ENCODE measurements around the gene HLCS. TPM values are rescaled to one million over a fixed set of nuclear protein-coding genes. Genes with fewer than 3 reads are reported as not detected.

HLCS gene
- total RNA-seq, result 51.9 and 59.7 TPM in 2 replicates

DNA sequence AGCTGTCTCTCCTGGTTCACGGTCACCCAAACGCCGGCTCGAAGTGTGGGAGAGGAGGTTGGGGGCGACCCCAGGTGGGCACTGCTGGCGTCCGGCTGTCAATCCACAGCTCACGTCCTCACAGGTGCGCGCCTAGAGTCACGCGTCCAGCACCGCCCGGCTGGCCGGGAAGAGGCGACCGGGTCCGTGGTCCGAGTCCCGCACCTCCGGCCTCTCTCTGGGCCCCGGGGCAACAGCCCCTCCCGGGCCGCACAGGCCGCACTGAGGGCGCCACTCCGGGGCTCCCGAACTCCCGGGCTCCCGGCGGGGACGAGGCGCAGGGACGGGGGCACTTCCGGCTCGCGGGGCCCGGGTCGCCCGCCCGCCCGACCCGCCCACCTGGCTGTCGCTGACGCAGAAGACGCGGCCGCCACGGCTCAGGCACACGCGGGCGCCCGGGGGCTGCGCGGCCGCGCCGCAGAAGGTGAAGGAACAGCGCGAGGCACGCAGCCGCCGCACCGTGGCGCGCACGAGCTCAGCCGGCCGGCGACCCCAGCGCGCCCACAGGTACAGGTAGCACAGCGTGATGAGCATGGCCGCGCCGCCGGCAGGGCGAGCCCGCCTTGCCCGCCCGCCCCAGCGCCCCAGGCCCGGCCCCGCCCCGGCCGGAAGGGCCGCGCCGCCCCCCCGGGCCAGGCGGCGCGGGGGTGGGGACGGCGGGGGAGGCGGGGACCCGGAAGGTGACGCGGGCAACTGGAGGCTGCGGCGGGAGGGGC, at the start of gene HLCS:
HLCS (minus strand) TSS at position 604 of the 755 bp plus-strand sequence; CDS start at position 573, 31 bp downstream.
- Histone ChIP-seq H3K4me2 (ENCODE audit: insufficient read depth, low read length) (peak within 1 kb of the TSS; percentile 86), H3K27me3 (ENCODE audit: insufficient read depth, low read length) (no peaks in the 10 kb centered on the region), H3K4me3 (ENCODE audit: insufficient read depth, low read length) (peak within 1 kb of the TSS; percentile 84), H2AFZ (ENCODE audit: low read length) (peak within 1 kb of the TSS; percentile 85), H3K79me2 (ENCODE audit: insufficient read depth, low read length) (peaks cover 14% of the 10 kb centered on the region), H4K20me1 (ENCODE audit: insufficient read depth, low read length) (no peaks in the 10 kb centered on the region), H3K36me3 (ENCODE audit: insufficient read depth, low read length) (peaks cover 1% of the 10 kb centered on the region), H3K27ac (ENCODE audit: low read depth, low read length) (peak within 1 kb of the TSS; percentile 51), H3K4me1 (ENCODE audit: insufficient read depth, low read length) (no peaks in the 10 kb centered on the region), H3K9me3 (ENCODE audit: low read depth, low read length) (no peaks in the 10 kb centered on the region)
- DNase-seq (ENCODE audit: insufficient read length, low spot score, missing footprints), result peak; percentile 95
- TF ChIP-seq, protein P1, sequence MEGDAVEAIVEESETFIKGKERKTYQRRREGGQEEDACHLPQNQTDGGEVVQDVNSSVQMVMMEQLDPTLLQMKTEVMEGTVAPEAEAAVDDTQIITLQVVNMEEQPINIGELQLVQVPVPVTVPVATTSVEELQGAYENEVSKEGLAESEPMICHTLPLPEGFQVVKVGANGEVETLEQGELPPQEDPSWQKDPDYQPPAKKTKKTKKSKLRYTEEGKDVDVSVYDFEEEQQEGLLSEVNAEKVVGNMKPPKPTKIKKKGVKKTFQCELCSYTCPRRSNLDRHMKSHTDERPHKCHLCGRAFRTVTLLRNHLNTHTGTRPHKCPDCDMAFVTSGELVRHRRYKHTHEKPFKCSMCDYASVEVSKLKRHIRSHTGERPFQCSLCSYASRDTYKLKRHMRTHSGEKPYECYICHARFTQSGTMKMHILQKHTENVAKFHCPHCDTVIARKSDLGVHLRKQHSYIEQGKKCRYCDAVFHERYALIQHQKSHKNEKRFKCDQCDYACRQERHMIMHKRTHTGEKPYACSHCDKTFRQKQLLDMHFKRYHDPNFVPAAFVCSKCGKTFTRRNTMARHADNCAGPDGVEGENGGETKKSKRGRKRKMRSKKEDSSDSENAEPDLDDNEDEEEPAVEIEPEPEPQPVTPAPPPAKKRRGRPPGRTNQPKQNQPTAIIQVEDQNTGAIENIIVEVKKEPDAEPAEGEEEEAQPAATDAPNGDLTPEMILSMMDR (IDR thresholded peaks at IDR 0.05; ENCODE audit: extremely low read depth, low read depth, low read length), result no peak

DNA sequence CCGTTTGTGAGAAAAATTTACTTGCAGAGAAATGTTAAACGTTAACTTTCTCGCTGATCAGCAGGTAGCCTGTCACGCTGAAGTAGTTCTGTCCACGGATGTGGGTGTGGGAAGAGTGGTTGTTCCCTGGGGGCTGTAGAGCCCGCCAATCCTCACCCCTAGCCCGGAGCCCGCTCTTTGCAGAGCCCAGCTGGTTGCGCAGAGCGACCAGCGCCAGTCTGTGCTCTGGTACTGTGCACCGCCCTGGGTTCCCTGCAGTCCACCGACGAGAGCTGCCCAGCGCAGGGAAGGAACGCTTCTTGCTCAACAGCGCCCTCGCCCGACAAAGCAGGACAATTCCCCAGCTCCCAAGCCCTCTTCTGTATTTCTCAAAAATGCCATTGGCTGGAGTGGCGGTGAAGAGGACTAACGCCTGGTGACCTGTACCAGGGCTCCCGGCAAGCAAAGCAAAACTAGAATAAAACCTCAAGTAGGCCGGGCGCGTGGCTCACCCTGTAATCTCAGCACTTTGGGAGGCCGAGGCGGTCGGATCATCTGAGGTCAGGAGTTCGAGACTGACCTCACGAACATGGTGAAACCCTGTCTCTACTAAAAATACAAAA, 43.4 kb upstream of the HLCS start:
- Histone ChIP-seq H4K20me1 (ENCODE audit: insufficient read depth, low read length) (no peaks in the 10 kb centered on the region), H3K27me3 (ENCODE audit: insufficient read depth, low read length) (peaks cover 12% of the 10 kb centered on the region), H2AFZ (ENCODE audit: low read length) (peak overlapping the region; percentile 96), H3K4me3 (ENCODE audit: insufficient read depth, low read length) (peak overlapping the region; percentile 72), H3K4me1 (ENCODE audit: insufficient read depth, low read length) (peaks cover 9% of the 10 kb centered on the region), H3K9me3 (ENCODE audit: low read depth, low read length) (no peaks in the 10 kb centered on the region), H3K36me3 (ENCODE audit: insufficient read depth, low read length) (no peaks in the 10 kb centered on the region), H3K79me2 (ENCODE audit: insufficient read depth, low read length) (no peaks in the 10 kb centered on the region), H3K4me2 (ENCODE audit: insufficient read depth, low read length) (peak overlapping the region; percentile 88), H3K27ac (ENCODE audit: low read depth, low read length) (no peak overlapping the region)
- DNase-seq (ENCODE audit: insufficient read length, low spot score, missing footprints), result peak; percentile 98
- TF ChIP-seq, protein P1 (IDR thresholded peaks at IDR 0.05; ENCODE audit: extremely low read depth, low read depth, low read length), result peak; percentile 86

- no peak overlapping the region for H2AFZ ChIP-seq (ENCODE audit: low read length)
- no peaks in the 10 kb centered on the region for H4K20me1 ChIP-seq (ENCODE audit: insufficient read depth, low read length)
- no peaks in the 10 kb centered on the region for H3K79me2 ChIP-seq (ENCODE audit: insufficient read depth, low read length)
- TF ChIP-seq, protein P1 (IDR thresholded peaks at IDR 0.05; ENCODE audit: extremely low read depth, low read depth, low read length), result no peak
- H3K4me1 ChIP-seq (ENCODE audit: insufficient read depth, low read length), result peaks cover 9% of the 10 kb centered on the region
- no peak overlapping the region for H3K4me2 ChIP-seq (ENCODE audit: insufficient read depth, low read length)
- H3K27me3 ChIP-seq (ENCODE audit: insufficient read depth, low read length), result peaks cover 12% of the 10 kb centered on the region
- H3K36me3 ChIP-seq (ENCODE audit: insufficient read depth, low read length), result no peaks in the 10 kb centered on the region
- no peak overlapping the region for H3K27ac ChIP-seq (ENCODE audit: low read depth, low read length)
- no peak for DNase-seq (ENCODE audit: insufficient read length, low spot score, missing footprints)
- H3K4me3 ChIP-seq (ENCODE audit: insufficient read depth, low read length), result no peak overlapping the region
- H3K9me3 ChIP-seq (ENCODE audit: low read depth, low read length), result no peaks in the 10 kb centered on the region
These were observed 42.3 kb upstream of the HLCS start for GRCh38 chr21:37008724-37009123.

Measured in osteoblast (primary cell).